HCT116 (cell line): ENCODE results near the gene NR2F6. TPM values are rescaled to one million over a fixed set of nuclear protein-coding genes. Genes with fewer than 3 reads are reported as not detected.

Experiments
- ATAC-seq: fragments of 200-7000 bp; cut with Tn5 transposase; 2 replicates; pipeline ENCODE4 v1.9.1; 2020; ENCODE audit warnings: mild to moderate bottlenecking, moderate library complexity
- BruUV-seq: library from RNA; stranded (reverse); fragments of 400-500 nt; replicated peaks from 2 replicates; lab custom pipeline; 2021; lab: Mats Ljungman, UMichigan
- CTCF ChIA-PET: fragments of 300-600 bp; sonication (Branson Sonifier 250); formaldehyde crosslinking; loops from one replicate; lab custom pipeline; 2021; ENCODE audit warnings: antibody characterized with exemption; lab: Charles Lee
- POLR2A ChIA-PET: fragments of 300-600, 350-600 bp; sonication (Branson Sonifier 250); formaldehyde crosslinking; loops from one replicate; lab custom pipeline; 2021; ENCODE audit warnings: antibody characterized with exemption; lab: Charles Lee
- RAD21 ChIA-PET, 2 experiments: fragments of 300-600 bp; sonication (Branson Sonifier 250); formaldehyde crosslinking; loops; one replicate each; lab custom pipeline; 2023; ENCODE audit warnings: low total read pairs in 2 of 2; ENCODE audit not compliant: uncharacterized antibody in 2 of 2, unreplicated experiment in 2 of 2, low non-redundant PET in 1 of 2; lab: Charles Lee
- DNase-seq: peaks from one replicate; pipeline ENCODE4 v3.0.0-alpha.2; 2010; ENCODE audit warnings: low read depth, low spot score
- H2AFZ ChIP-seq: fragments of 200-600 bp; shearing (Covaris generic), sonication (generic); 2 replicates; pipeline ENCODE4 v1.6.1; 2017; ENCODE audit warnings: low read depth, mixed run types, mixed read lengths, antibody characterized with exemption, low read length; ENCODE audit not compliant: poor library complexity, severe bottlenecking
- H3K27ac ChIP-seq: 2 replicates; pipeline ENCODE4 v1.5.1; 2012; ENCODE audit warnings: low read depth, low read length
- H3K27me3 ChIP-seq: fragments of 200-600 bp; sonication (generic); 2 replicates; pipeline ENCODE4 v1.6.1; 2016; ENCODE audit warnings: mixed run types, low read length, mixed read lengths; ENCODE audit not compliant: insufficient read depth
- H3K36me3 ChIP-seq, 2 experiments: fragments of 200-500 bp in 1 of 2; fragments of 200-600 bp in 1 of 2; sonication (Bioruptor generic) in 1 of 2; sonication (generic) in 1 of 2; 2 replicates each; pipeline versions ENCODE4 v1.5.1 to v1.6.1; 2014 to 2016; ENCODE audit warnings: low read length in 2 of 2, inconsistent platforms in 1 of 2, mixed read lengths in 1 of 2, mixed run types in 1 of 2; ENCODE audit not compliant: insufficient read depth in 2 of 2, control insufficient read depth in 1 of 2
- H3K4me1 ChIP-seq, 2 experiments: fragments of 200-600 bp in 1 of 2; sonication (generic) in 1 of 2; 2 replicates each; pipeline versions ENCODE4 v1.5.1 to v1.6.1; 2012 to 2017; ENCODE audit warnings: low read length in 2 of 2, inconsistent platforms in 1 of 2, mild to moderate bottlenecking in 1 of 2, mixed read lengths in 1 of 2, mixed run types in 1 of 2, moderate library complexity in 1 of 2; ENCODE audit not compliant: insufficient read depth in 2 of 2, control insufficient read depth in 1 of 2
- H3K4me2 ChIP-seq: fragments of 200-600 bp; sonication (generic); 2 replicates; pipeline ENCODE4 v1.6.1; 2017; ENCODE audit warnings: mixed run types, low read length, mixed read lengths
- H3K4me3 ChIP-seq, 2 experiments: fragments of 200-600 bp in 1 of 2; sonication (generic) in 1 of 2; replicated peaks in 1 of 2; 2 replicates each; pipeline ENCODE4 v1.5.1; 2011 to 2016; ENCODE audit warnings: low read length in 2 of 2, control low read depth in 1 of 2, low read depth in 1 of 2, mild to moderate bottlenecking in 1 of 2, mixed read lengths in 1 of 2, mixed run types in 1 of 2
- H3K79me2 ChIP-seq: fragments of 200-600 bp; sonication (generic); 2 replicates; pipeline ENCODE4 v1.6.1; 2017; ENCODE audit warnings: mild to moderate bottlenecking, mixed run types, low read length, moderate library complexity, mixed read lengths; ENCODE audit not compliant: insufficient read depth
- H3K9ac ChIP-seq: fragments of 200-600 bp; sonication (generic); 2 replicates; pipeline ENCODE4 v1.6.1; 2016; ENCODE audit warnings: low read length, mixed read lengths
- H3K9me2 ChIP-seq: fragments of 200-600 bp; sonication (generic), shearing (Covaris generic); 2 replicates; pipeline ENCODE4 v1.6.1; 2017; ENCODE audit warnings: mixed run types, mild to moderate bottlenecking, moderate library complexity; ENCODE audit not compliant: insufficient read depth
- H3K9me3 ChIP-seq, 2 experiments: fragments of 200-500 bp in 1 of 2; fragments of 200-600 bp in 1 of 2; sonication (Bioruptor generic) in 1 of 2; sonication (generic) in 1 of 2; 2 replicates each; pipeline ENCODE4 v1.6.1; 2014 to 2017; ENCODE audit warnings: low read length in 2 of 2, mixed read lengths in 2 of 2, inconsistent platforms in 1 of 2, low read depth in 1 of 2, mild to moderate bottlenecking in 1 of 2, mixed run types in 1 of 2, moderate library complexity in 1 of 2; ENCODE audit not compliant: control insufficient read depth in 1 of 2, insufficient read depth in 1 of 2
- H4K20me1 ChIP-seq: fragments of 200-600 bp; sonication (generic), shearing (Covaris generic); 2 replicates; pipeline ENCODE4 v1.6.1; 2017; ENCODE audit warnings: mixed run types, mild to moderate bottlenecking, moderate library complexity; ENCODE audit not compliant: insufficient read depth
- EGR1 ChIP-seq: IDR thresholded peaks from 2 replicates; pipeline ENCODE4 v1.6.1; 2012; ENCODE audit warnings: low read depth
- ELF1 ChIP-seq: IDR thresholded peaks from 2 replicates; pipeline ENCODE4 v1.6.1; 2012; ENCODE audit warnings: low read depth, borderline replicate concordance
- EZH2 ChIP-seq: fragments of 200-600 bp; sonication (generic); IDR thresholded peaks from 2 replicates; pipeline ENCODE4 v1.6.1; 2017; ENCODE audit warnings: antibody characterized with exemption, mixed run types
- RAD21 ChIP-seq: IDR thresholded peaks from 2 replicates; pipeline ENCODE4 v1.6.1; 2012; ENCODE audit warnings: low read depth, mild to moderate bottlenecking
- SP1 ChIP-seq: IDR thresholded peaks from 2 replicates; pipeline ENCODE4 v1.6.1; 2012; ENCODE audit warnings: low read depth
- SRF ChIP-seq: IDR thresholded peaks from 2 replicates; pipeline ENCODE4 v1.6.1; 2012; ENCODE audit warnings: low read depth
- ZFX ChIP-seq: fragments of 450-650 bp; IDR thresholded peaks from 2 replicates; pipeline ENCODE4 v1.6.1; 2017
- intact Hi-C: fragments of 100-400 bp; cut with micrococcal nuclease; formaldehyde crosslinking; loops from 2 replicates; pipeline ENCODE4 v1.10.0; 2022
- total RNA-seq: library from RNA; stranded (reverse); gene quantifications from one replicate; pipeline ENCODE4 v1.2.1, GENCODE V29; 2021; ENCODE audit not compliant: unreplicated experiment
- TF ChIP-seq, protein P1 (sequence below): IDR thresholded peaks from 2 replicates; pipeline ENCODE4 v1.6.1; 2012; ENCODE audit warnings: low read depth
- TF ChIP-seq, protein P2 (sequence below): IDR thresholded peaks from 2 replicates; pipeline ENCODE4 v1.6.1; 2011; ENCODE audit warnings: mild to moderate bottlenecking, low read length, moderate library complexity; ENCODE audit not compliant: insufficient replicate concordance; ENCODE audit errors: extremely low read depth

Gene NR2F6
- total RNA-seq, 1 experiment from 2014 or later, result 88.0 TPM

DNA sequence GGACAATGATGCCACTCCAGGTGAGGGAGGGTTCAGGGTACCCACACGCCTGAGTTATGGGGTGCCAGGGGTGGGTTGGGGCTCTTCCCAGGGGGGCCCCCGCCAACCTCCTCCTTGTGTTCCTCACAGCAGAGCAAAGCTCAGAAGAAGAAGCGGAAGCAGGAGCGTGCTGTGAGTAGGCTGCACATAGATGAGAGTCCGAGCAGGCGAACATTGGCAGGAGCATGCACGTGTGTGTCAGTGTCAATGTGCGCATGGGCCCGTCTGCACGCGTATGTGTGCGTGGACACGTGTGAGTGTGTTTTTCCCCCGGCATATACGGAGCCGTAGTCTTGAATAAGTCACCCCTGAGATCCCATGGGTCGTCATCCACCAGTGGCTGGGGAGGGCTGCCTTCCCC, 43.0 kb downstream of the NR2F6 start:
- H3K9ac ChIP-seq, result no peak overlapping the region
- no peaks in the 10 kb centered on the region for H3K9me3 ChIP-seq
- no peaks in the 10 kb centered on the region for H3K9me2 ChIP-seq
- H3K27ac ChIP-seq, result no peak overlapping the region
- intact Hi-C loops, result no loop called here
- TF ChIP-seq, protein P1, sequence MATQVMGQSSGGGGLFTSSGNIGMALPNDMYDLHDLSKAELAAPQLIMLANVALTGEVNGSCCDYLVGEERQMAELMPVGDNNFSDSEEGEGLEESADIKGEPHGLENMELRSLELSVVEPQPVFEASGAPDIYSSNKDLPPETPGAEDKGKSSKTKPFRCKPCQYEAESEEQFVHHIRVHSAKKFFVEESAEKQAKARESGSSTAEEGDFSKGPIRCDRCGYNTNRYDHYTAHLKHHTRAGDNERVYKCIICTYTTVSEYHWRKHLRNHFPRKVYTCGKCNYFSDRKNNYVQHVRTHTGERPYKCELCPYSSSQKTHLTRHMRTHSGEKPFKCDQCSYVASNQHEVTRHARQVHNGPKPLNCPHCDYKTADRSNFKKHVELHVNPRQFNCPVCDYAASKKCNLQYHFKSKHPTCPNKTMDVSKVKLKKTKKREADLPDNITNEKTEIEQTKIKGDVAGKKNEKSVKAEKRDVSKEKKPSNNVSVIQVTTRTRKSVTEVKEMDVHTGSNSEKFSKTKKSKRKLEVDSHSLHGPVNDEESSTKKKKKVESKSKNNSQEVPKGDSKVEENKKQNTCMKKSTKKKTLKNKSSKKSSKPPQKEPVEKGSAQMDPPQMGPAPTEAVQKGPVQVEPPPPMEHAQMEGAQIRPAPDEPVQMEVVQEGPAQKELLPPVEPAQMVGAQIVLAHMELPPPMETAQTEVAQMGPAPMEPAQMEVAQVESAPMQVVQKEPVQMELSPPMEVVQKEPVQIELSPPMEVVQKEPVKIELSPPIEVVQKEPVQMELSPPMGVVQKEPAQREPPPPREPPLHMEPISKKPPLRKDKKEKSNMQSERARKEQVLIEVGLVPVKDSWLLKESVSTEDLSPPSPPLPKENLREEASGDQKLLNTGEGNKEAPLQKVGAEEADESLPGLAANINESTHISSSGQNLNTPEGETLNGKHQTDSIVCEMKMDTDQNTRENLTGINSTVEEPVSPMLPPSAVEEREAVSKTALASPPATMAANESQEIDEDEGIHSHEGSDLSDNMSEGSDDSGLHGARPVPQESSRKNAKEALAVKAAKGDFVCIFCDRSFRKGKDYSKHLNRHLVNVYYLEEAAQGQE, result no peak
- TF ChIP-seq ZFX, result no peak
- TF ChIP-seq, protein P2, sequence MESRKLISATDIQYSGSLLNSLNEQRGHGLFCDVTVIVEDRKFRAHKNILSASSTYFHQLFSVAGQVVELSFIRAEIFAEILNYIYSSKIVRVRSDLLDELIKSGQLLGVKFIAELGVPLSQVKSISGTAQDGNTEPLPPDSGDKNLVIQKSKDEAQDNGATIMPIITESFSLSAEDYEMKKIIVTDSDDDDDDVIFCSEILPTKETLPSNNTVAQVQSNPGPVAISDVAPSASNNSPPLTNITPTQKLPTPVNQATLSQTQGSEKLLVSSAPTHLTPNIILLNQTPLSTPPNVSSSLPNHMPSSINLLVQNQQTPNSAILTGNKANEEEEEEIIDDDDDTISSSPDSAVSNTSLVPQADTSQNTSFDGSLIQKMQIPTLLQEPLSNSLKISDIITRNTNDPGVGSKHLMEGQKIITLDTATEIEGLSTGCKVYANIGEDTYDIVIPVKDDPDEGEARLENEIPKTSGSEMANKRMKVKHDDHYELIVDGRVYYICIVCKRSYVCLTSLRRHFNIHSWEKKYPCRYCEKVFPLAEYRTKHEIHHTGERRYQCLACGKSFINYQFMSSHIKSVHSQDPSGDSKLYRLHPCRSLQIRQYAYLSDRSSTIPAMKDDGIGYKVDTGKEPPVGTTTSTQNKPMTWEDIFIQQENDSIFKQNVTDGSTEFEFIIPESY, result no peak
- TF ChIP-seq EZH2, result no peak
- no peak for TF ChIP-seq SRF
- TF ChIP-seq ELF1, result no peak
- no peak for TF ChIP-seq RAD21
- TF ChIP-seq EGR1, result no peak
- TF ChIP-seq SP1, result no peak
- TF ChIP-seq, all 23 proteins: peak for 0
- ChIA-PET RAD21 (no interaction called here), POLR2A (no interaction called here), CTCF (no interaction called here)
- no peak overlapping the region for H2AFZ ChIP-seq
- no peak for ATAC-seq
- BruUV-seq, result no TSS peak
- H3K4me3 ChIP-seq, result no peak overlapping the region
- 0 out of 4 replicates have a peak, but pooled peaks cover 0 to 3% of the 10 kb centered on the region in 2 experiments for H3K4me1 ChIP-seq
- H3K36me3 ChIP-seq, result peaks cover 17 to 22% of the 10 kb centered on the region in 2 experiments; a peak in 3 of 4 replicates
- DNase-seq, result no peak
- no peaks in the 10 kb centered on the region for H3K27me3 ChIP-seq
- H3K4me2 ChIP-seq, result no peak overlapping the region
- no peaks in the 10 kb centered on the region for H3K79me2 ChIP-seq
- no peaks in the 10 kb centered on the region for H4K20me1 ChIP-seq
